Endothelial cell of umbilical vein (primary cell): Measurements from ENCODE around the gene NAMPT. TPM values are rescaled to one million over a fixed set of nuclear protein-coding genes. Genes with fewer than 3 reads are reported as not detected.

Experiments
- BruUV-seq: library from RNA; stranded (reverse); fragments of 400-500 nt; replicated peaks from 2 replicates; lab custom pipeline; 2021; lab: Mats Ljungman, UMichigan
- CTCF ChIA-PET: fragments of 300-600, 350-600 bp; sonication (Branson Sonifier 250); formaldehyde crosslinking; loops from one replicate; lab custom pipeline; 2021; ENCODE audit warnings: antibody characterized with exemption, inconsistent platforms; lab: Charles Lee
- POLR2A ChIA-PET: fragments of 300-600, 350-600 bp; sonication (Branson Sonifier 250); formaldehyde crosslinking; loops from one replicate; lab custom pipeline; 2021; ENCODE audit warnings: antibody characterized with exemption, inconsistent platforms; lab: Charles Lee
- DNase-seq: peaks from one replicate; pipeline ENCODE4 v3.0.0-alpha.2; 2011; ENCODE audit warnings: low read depth, low spot score
- FAIRE-seq: peaks from 2 replicates; lab custom pipeline; 2011; peaks lifted over from hg19 to GRCh38; lab: Jason Lieb, UNC
- H2AFZ ChIP-seq: 2 replicates; pipeline ENCODE4 v1.6.0; 2012; ENCODE audit warnings: low read depth, low read length, control low read depth, inconsistent platforms
- H3K27ac ChIP-seq: 2 replicates; pipeline ENCODE4 v1.5.1; 2011; ENCODE audit warnings: low read depth, mild to moderate bottlenecking, control low read depth, low read length, moderate library complexity; ENCODE audit not compliant: insufficient read depth
- H3K27me3 ChIP-seq, 2 experiments: 2 replicates each; pipeline versions ENCODE4 v1.6.0 to v1.6.1; 2011; ENCODE audit warnings: low read length in 2 of 2, mixed read lengths in 1 of 2; ENCODE audit not compliant: control insufficient read depth in 2 of 2, insufficient read depth in 2 of 2
- H3K36me3 ChIP-seq, 2 experiments: 2 replicates in 1 of 2; 3 replicates in 1 of 2; pipeline ENCODE4 v1.5.1; 2011; ENCODE audit warnings: low read length in 2 of 2, mild to moderate bottlenecking in 1 of 2, moderate library complexity in 1 of 2; ENCODE audit not compliant: control insufficient read depth in 2 of 2, insufficient read depth in 2 of 2; ENCODE audit errors: extremely low read depth in 1 of 2
- H3K4me1 ChIP-seq: 3 replicates; pipeline ENCODE4 v1.5.1; 2011; ENCODE audit warnings: mild to moderate bottlenecking, low read length; ENCODE audit not compliant: control insufficient read depth, insufficient read depth; ENCODE audit errors: extremely low read depth
- H3K4me2 ChIP-seq: 2 replicates; pipeline ENCODE4 v1.6.1; 2011; ENCODE audit warnings: low read length, control low read depth, mixed read lengths; ENCODE audit not compliant: insufficient read depth
- H3K4me3 ChIP-seq, 3 experiments: fragments of 200-600 bp in 1 of 3; sonication (generic), shearing (Covaris generic) in 1 of 3; replicated peaks in 1 of 3; 2 replicates each; pipeline ENCODE4 v1.5.1; 2011 to 2016; ENCODE audit warnings: control low read depth in 3 of 3, low read length in 3 of 3, mild to moderate bottlenecking in 2 of 3, inconsistent platforms in 1 of 3, low read depth in 1 of 3, moderate library complexity in 1 of 3; ENCODE audit not compliant: insufficient read depth in 1 of 3
- H3K79me2 ChIP-seq: 2 replicates; pipeline ENCODE4 v1.6.0; 2012; ENCODE audit warnings: low read length, inconsistent platforms; ENCODE audit not compliant: control insufficient read depth, insufficient read depth
- H3K9ac ChIP-seq: replicated peaks from 2 replicates; pipeline ENCODE3; 2011; ENCODE audit warnings: low read length, control low read depth; ENCODE audit not compliant: insufficient read depth; ENCODE audit errors: extremely low read depth
- H3K9me1 ChIP-seq: replicated peaks from 3 replicates; pipeline ENCODE4 v1.6.0; 2011; ENCODE audit warnings: mild to moderate bottlenecking, low read length; ENCODE audit not compliant: control insufficient read depth, insufficient read depth; ENCODE audit errors: extremely low read depth
- H3K9me3 ChIP-seq: replicated peaks from 2 replicates; pipeline ENCODE4 v1.5.1; 2012; ENCODE audit warnings: low read length, inconsistent platforms; ENCODE audit not compliant: control insufficient read depth, insufficient read depth
- H4K20me1 ChIP-seq: replicated peaks from 2 replicates; pipeline ENCODE3; 2011; ENCODE audit warnings: mild to moderate bottlenecking, low read length; ENCODE audit not compliant: control insufficient read depth, insufficient read depth; ENCODE audit errors: extremely low read depth
- CTCF ChIP-seq, 2 donors: IDR thresholded peaks; 1 replicate in 1 of 2; 2 replicates in 1 of 2; pipeline ENCODE4 v1.5.1; 2011; ENCODE audit warnings: low read length in 2 of 2, mild to moderate bottlenecking in 2 of 2, moderate library complexity in 2 of 2, control low read depth in 1 of 2, inconsistent platforms in 1 of 2, low read depth in 1 of 2; ENCODE audit not compliant: insufficient read depth in 1 of 2; ENCODE audit errors: extremely low read depth in 1 of 2
- EZH2 ChIP-seq: IDR thresholded peaks from 2 replicates; pipeline ENCODE4 v1.6.1; 2012; ENCODE audit warnings: borderline replicate concordance, low read depth, mild to moderate bottlenecking, moderate library complexity, low read length, inconsistent platforms; ENCODE audit not compliant: severe bottlenecking
- FOS ChIP-seq: IDR thresholded peaks from 2 replicates; pipeline ENCODE4 v1.6.1; 2011; ENCODE audit warnings: mild to moderate bottlenecking, low read length, moderate library complexity, borderline replicate concordance; ENCODE audit not compliant: insufficient read depth
- GATA2 ChIP-seq: IDR thresholded peaks from 2 replicates; pipeline ENCODE4 v1.7.0; 2011; ENCODE audit warnings: low read depth, mild to moderate bottlenecking, moderate library complexity, mixed read lengths, low read length; ENCODE audit not compliant: insufficient read length, insufficient read depth
- JUN ChIP-seq: IDR thresholded peaks from 2 replicates; pipeline ENCODE4 v1.6.1; 2011; ENCODE audit warnings: borderline replicate concordance, low read depth; ENCODE audit not compliant: insufficient read length, insufficient read depth
- MAX ChIP-seq: IDR thresholded peaks from 2 replicates; pipeline ENCODE4 v1.6.1; 2011; ENCODE audit not compliant: insufficient read depth, insufficient read length
- MYC ChIP-seq: IDR thresholded peaks from one replicate; pipeline ENCODE4 v1.6.1; 2011; ENCODE audit warnings: mild to moderate bottlenecking, low read depth, low read length
- POLR2A ChIP-seq: IDR thresholded peaks from 2 replicates; pipeline ENCODE4 v1.6.1; 2012; ENCODE audit warnings: low read depth, mild to moderate bottlenecking, control low read depth, low read length
- POLR2AphosphoS5 ChIP-seq: IDR thresholded peaks from 2 replicates; pipeline ENCODE4 v1.6.1; 2012; ENCODE audit warnings: low read depth, mild to moderate bottlenecking, control low read depth, low read length, moderate library complexity; ENCODE audit not compliant: insufficient read depth
- dilution Hi-C: fragments of 300-500 bp; cut with MboI; formaldehyde crosslinking; loops from one replicate; pipeline ENCODE4 v1.15.0; 2019; ENCODE audit warnings: low sequenced_read_pairs; ENCODE audit not compliant: extremely low pct_ligation_motif_present
- intact Hi-C: fragments of 100-400 bp; cut with micrococcal nuclease; formaldehyde crosslinking; loops from one replicate; pipeline ENCODE4 v1.10.0; 2022
- polyA plus RNA-seq, 4 experiments: library from polyadenylated mRNA; depleted of rRNA in 3 of 4; stranded (reverse) in 3 of 4; unstranded in 1 of 4; fragments of >200 nt; gene quantifications; 2 replicates each; pipeline versions ENCODE4 v1.2.1 to v1.2.3, GENCODE V29; 2011 to 2012; ENCODE audit warnings: missing spikeins in 1 of 4
- total RNA-seq: library from RNA; stranded (reverse); gene quantifications from 2 replicates; pipeline ENCODE4 v1.2.3, GENCODE V29; 2021

The NAMPT gene
- total and polyA plus RNA-seq, 2 donors (not counting 3 experiments of a cell fraction or from before 2014, with no cell fraction given) = 17.5 to 133 TPM

- H2AFZ ChIP-seq = no peak overlapping the region
- no peak for DNase-seq
- H3K4me1 ChIP-seq = peaks cover 43% of the 10 kb centered on the region
- H3K9me3 ChIP-seq = no peaks in the 10 kb centered on the region
- no TSS peak for BruUV-seq
- H3K9me1 ChIP-seq = no peaks in the 10 kb centered on the region
- H3K4me3 ChIP-seq = no peak overlapping the region
- intact Hi-C loops = no loop called here
- H4K20me1 ChIP-seq = peaks cover 9% of the 10 kb centered on the region
- no peak overlapping the region for H3K9ac ChIP-seq
- no peak for TF ChIP-seq GATA2
- TF ChIP-seq EZH2 = no peak
- no peak for TF ChIP-seq MYC
- no peak for TF ChIP-seq MAX
- TF ChIP-seq CTCF (IDR thresholded peaks at IDR 0.05; ENCODE audit: extremely low read depth in 1 of 2, insufficient read depth in 1 of 2, low read depth in 1 of 2, low read length in 2 of 2) = no peak
- no peak for TF ChIP-seq JUN
- TF ChIP-seq POLR2A = no peak
- no peak for TF ChIP-seq POLR2AphosphoS5
- no peak for TF ChIP-seq FOS
- dilution Hi-C loops = no loop called here
- ChIA-PET POLR2A (no interaction called here), CTCF (interaction anchor here (1.0 to 2.1 kb wide), 4 partner anchors 64 to 181 kb away, joined by 3 to 13 read pairs (median 6); no protein-coding TSS in a partner anchor)
- no peak overlapping the region for H3K4me2 ChIP-seq
- H3K36me3 ChIP-seq = peaks cover 5 to 8% of the 10 kb centered on the region in 2 experiments
- FAIRE-seq = no peak
- H3K27ac ChIP-seq = no peak overlapping the region
- no peaks in the 10 kb centered on the region for H3K27me3 ChIP-seq
- peaks cover 80% of the 10 kb centered on the region for H3K79me2 ChIP-seq
These were observed 3.7 kb downstream of the NAMPT start for GRCh38 chr7:106281127-106281526.
